Measurements from ENCODE around the gene POLD3.

The POLD3 gene

GRCh38 chr11:74676596-74676995 is 84.2 kb downstream of the POLD3 start:
- no peak for DNase-seq

DNA sequence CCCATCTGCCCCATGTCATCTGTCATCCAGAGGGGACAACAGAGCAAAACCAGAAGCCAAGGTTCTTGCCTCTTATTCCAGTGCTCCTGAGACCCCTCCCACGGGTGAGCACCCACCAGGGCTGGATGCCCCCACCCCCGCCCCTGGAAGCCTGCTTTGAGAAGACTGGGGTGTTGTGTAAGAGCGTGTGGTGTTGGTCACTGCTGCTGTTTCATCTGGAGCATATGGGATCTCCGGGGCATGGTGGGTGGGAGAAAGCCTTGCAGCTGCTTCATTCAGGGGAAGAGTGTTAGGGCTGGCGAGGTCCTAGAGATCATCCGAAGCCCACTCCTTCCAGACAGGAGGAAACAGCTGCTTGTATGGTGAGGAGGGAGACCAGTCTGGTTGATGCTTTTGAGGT is 84.7 kb downstream of the POLD3 start:
- no peak for DNase-seq

- no peak for DNase-seq
Observed at GRCh38 chr11:74678041-74678440, 85.7 kb downstream of the POLD3 start.

DNA sequence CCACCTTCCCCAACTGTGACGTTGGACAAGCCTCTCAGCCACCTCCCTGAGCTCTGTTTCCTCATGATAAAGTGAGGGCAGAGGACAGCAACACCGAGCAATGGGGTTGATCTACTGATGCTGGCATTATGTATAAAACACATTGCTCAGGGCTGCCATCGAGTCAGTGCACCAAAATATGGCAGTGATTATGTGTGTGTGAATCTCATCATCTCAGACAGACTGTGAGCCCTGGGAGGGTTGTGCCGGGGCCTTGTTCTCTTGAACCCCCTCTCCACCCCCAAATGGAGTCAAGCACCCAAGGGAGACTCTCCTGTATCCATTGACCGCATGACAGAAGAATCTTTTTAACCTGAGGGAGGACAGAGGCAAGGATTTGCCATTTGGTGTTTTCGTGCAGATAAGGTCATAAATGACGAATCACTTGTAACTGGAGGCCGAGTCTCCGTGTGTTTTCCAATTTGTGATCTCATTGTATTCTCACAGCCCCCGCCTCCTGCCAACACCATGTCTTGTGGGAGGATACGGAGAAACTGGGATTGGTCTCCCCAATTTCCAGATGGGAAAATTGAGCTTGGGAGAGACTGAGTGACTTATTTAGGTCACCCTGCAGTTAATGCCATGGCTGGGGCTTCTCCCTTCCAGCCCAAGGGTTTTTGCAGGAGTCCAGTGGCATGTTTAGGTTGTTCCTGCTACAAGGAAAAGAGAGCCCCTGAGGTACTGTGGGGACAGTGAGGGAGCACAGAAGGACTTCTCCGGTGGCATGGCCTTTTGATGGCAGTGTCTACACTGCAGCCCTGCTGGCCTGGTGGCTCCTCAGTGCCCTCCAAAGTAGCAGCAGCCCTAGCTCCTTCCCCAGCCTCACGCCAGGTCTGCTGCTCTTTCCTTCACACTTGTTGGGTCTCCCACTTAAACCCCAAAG is 86.5 kb downstream of the POLD3 start:
- DNase-seq, result no peak

DNA sequence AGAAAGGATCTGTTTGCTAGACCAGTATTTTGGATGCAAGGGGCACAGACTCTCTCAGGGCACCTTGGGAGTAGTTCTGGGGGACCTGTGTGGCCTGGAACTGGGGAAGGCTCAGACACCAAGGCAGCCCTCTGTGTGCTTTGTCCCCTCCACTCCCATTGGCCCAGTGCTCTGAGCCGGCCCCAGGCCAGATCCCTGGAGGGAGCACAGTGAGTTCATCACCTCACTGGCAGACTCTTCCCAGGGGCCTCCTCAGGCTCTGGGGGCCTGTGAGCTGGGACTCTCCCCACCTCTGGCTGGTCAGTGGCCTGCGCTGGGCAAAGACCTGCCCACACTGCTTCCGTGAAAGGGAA is 87.1 kb downstream of the POLD3 start:
- no peak for DNase-seq

DNA sequence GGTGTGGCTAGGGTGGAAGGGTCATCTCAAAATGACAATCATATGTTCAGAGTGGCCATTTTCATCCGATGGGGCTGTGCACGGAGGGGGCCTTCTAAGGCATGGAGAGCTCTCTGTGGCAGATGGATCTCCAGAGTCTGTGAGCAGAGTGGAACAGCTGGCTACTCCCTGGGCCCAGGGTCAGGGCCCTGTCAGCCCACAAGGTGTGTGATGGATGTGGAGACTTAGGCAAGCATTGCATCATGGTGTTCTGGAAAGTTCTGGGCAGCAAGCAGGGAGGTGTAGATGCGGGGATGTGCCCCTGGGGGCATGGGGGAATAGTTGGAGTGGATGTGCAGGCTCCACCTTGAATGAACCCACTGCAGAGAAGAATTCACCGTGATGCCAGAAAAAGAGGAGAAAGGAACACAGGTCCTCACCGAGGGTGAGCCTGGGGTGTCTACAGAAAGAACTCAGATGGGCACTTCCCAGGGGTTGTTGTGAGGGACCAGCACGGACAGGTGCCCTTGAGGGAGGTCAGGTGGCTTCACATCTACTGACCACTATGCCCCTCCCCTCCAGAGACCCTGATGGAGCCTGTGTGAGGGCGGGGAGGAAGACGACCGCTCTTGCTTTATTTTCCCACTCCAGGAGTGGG is 87.8 kb downstream of the POLD3 start:
- no peak for DNase-seq

DNA sequence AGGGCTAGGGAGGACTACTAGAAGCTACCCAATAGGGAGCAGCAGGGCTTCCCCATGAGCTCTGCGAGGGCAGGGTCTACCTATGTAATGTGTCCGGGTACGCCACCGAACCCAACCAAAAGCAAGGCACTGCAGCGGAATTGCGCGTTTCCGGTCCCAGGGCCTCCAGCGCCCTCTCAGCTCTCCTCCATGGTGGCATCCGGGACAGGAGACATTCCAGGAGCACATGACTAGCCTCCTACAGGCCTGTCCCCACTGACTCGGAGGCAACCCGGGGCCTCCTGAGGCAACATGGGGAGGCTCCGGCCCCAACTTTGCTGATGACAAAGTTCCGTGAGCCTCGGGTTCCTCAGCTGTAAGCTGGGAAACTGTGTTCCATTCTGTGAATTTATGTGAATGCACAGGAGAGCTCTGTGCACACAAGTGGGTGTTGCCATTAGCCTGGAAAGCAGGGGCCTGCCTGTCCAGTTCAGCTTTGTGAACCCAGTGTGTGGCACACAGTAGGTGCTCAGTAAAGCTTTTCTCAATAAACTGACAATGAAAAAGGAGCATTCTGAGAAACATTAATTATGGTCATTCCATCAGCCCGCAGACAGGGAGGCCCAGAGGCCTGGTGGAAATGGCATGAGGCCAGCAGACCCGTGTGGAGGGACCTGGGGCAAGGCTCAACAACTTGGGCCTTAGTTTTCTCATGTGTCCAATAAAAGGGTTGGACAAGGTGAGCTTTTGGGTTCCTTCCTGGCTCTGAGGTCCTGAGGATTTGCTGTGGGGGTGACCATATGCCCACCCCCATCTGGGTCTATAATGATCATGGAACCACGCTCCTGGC is 88.5 kb downstream of the POLD3 start:
- DNase-seq, result no peak

GRCh38 chr11:74681686-74682651 is 89.6 kb downstream of the POLD3 start:
- DNase-seq, result peak; percentile 11

DNA sequence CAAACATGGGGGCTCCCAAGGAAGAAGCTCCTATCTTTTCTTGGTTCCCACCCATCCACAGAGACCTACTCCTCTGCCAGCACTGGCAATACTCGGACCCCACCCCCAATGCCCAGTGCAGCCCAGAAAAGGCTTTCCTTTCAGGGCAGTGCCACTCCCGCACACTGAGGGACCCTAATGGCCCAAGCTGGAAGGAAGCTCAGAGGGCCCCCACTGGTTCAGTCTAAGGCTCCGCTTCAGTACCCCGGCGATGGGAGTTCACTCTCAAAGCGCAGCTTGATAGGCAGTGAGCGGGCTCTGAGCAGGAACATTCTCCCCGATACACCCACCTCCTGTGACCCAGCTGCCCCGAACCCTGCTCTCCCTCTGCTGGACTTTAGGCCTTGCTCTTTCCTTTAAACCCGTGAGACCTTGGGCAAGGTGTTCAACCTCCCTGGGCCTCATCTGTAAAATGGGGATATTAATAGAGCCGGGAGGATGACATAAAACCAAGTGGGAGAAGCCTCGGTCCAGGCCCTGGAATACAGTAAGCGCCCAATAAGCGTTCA is 90.4 kb downstream of the POLD3 start:
- no peak for DNase-seq

- DNase-seq, result peak; percentile 88
Observed at GRCh38 chr11:74683279-74683871, 91.0 kb downstream of the POLD3 start.

GRCh38 chr11:74683941-74684481 is 91.6 kb downstream of the POLD3 start:
- no peak for DNase-seq

DNA sequence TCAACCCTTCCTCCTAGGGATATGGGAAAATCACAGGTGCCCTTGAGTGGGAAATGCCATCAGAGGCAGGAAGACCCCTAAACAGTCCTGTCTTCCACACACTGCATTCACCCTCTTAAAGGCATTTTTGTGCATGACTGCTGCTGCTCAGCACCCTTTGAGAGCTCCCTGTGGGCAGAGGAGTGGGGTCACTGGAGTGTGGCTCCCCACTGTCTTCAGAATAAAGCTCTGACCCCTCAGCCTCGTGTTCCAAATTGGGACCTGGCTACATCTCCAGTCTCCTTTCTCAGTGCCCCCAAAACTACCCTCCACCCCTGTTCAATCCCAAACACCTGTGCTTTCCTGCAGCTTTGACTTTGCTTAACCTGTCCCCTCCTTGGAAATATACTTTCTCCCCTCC is 92.3 kb downstream of the POLD3 start:
- DNase-seq, result no peak

GRCh38 chr11:74685338-74685737 is 93.0 kb downstream of the POLD3 start:
- DNase-seq, result no peak

DNA sequence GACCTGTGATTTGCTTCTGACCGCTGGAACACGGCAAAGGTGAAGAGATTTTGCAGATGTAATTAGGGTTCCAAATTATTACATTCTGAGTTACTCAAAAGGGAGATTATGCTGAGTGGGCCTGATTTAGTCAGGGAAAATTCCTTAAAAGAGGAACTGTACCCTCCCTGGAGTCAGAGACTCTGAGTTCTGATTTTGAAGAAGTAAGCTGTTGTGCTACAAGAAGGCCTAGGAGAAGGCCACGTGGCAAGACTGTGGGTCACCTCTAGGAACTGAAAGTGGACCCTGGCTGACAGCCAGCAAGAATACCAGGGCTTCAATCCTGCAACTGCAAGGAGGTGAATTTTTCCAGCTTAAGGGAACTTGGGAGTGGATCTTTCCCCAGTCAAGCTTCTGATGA is 93.5 kb downstream of the POLD3 start:
- peak; percentile 42 for DNase-seq

DNA sequence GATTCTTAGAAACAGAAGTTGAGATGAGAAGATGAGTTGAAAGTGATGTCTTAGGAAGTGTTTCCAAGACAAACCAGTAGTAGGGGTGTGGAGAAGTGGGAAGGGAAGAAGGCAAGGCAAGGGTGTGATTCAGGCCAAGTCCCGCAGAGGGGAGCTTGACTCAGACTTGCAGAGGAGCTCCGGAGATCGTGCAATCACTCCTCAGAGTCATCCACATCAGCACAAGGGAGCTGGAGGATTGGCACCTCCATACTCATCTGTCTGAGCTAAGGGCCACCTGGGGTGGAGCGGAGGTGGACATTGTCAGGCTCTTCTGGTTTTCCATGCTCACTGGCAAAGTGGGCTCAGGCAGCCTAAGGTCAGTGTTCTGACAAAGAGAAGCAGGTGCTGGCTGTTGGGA is 94.4 kb downstream of the POLD3 start:
- DNase-seq, result no peak

- DNase-seq, result no peak
Observed at GRCh38 chr11:74687237-74688023, 95.0 kb downstream of the POLD3 start.

DNA sequence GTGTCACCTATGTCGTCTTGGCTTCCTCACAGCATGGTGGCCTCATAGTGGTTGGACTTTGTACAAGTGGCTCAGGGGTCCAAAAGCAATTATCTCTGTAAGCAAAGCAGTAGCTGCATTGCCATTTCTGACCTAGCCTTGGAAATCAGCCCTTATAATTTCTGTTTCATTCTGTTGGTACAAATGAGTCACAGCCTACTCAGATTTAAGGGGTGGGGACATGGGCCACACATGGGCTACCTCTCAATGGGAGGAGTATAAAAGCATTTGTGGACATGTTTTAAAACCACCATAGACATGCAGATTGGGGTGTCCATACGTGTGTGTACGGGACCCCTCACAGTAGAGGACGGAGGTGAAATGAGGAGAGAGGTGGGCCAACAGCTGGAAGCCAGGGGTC is 97.3 kb downstream of the POLD3 start:
- no peak for DNase-seq

DNA sequence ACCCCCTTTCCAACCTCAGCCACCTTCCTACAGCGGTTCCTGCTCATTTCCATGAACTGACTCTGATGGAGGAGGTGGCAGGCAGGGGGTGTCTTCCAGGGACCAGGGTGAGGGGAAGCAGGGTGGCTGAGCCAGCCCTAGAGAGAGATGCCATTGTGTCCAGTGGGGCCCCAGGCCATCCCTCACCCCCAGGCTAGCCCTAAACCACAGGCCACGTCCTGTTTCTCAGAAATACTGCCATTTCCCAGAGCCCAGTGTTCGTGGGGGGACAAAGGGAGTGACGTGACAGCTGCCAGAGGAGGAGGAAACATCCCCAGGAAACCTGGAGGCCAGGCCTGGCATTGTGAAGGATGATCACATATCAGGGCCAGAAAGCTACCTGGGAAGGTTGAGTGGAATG is 99.4 kb downstream of the POLD3 start:
- DNase-seq, result no peak

Data from midbrain (tissue), 1 donor.